Glutamatergic neuron (in vitro differentiated cells): ENCODE data around the gene STOX2. TPM values are rescaled to one million over a fixed set of nuclear protein-coding genes. Genes with fewer than 3 reads are reported as not detected.

Experiments
- DNase-seq: peaks from one replicate; pipeline ENCODE4 v3.0.0; 2022
- H3K27ac Mint-ChIP-seq: one replicate; pipeline ENCODE4 v1.8.0; 2020; ENCODE audit warnings: mild to moderate bottlenecking, mixed read lengths, inconsistent platforms; ENCODE audit not compliant: unreplicated experiment
- H3K27me3 Mint-ChIP-seq: one replicate; pipeline ENCODE4 v1.8.0; 2020; ENCODE audit warnings: mild to moderate bottlenecking, moderate library complexity, mixed read lengths, inconsistent platforms; ENCODE audit not compliant: unreplicated experiment
- H3K36me3 Mint-ChIP-seq: one replicate; pipeline ENCODE4 v1.8.0; 2020; ENCODE audit warnings: mild to moderate bottlenecking, mixed read lengths, inconsistent platforms; ENCODE audit not compliant: unreplicated experiment
- H3K4me1 Mint-ChIP-seq: one replicate; pipeline ENCODE4 v1.8.0; 2020; ENCODE audit warnings: mild to moderate bottlenecking, low read depth, mixed read lengths, inconsistent platforms; ENCODE audit not compliant: unreplicated experiment
- H3K4me3 Mint-ChIP-seq: one replicate; pipeline ENCODE4 v1.8.0; 2020; ENCODE audit warnings: mild to moderate bottlenecking, mixed read lengths, inconsistent platforms; ENCODE audit not compliant: unreplicated experiment
- H3K9me3 Mint-ChIP-seq: one replicate; pipeline ENCODE4 v1.8.0; 2020; ENCODE audit warnings: mild to moderate bottlenecking, moderate library complexity, mixed read lengths, inconsistent platforms; ENCODE audit not compliant: unreplicated experiment
- CTCF ChIP-seq: fragments of 200-600 bp; sonication (generic); IDR thresholded peaks from one replicate; pipeline ENCODE4 v1.5.0; 2021; ENCODE audit not compliant: partially characterized antibody, unreplicated experiment
- total RNA-seq: library from RNA; stranded (reverse); fragmentation: NEBNext Ultra II Directional; extraction: Animal tissue kit (Norgen Biotek cat#: 25700); gene quantifications from one replicate; pipeline ENCODE4 v1.2.1, GENCODE V29; 2021; ENCODE audit not compliant: unreplicated experiment

Gene STOX2
- total RNA-seq, 1 donor from 2014 or later, result 26.7 TPM

GRCh38 chr4:184028561-184029374 lies 123.7 kb downstream of the STOX2 start:
- no peak for TF ChIP-seq CTCF
- H3K27me3 Mint-ChIP-seq, result peaks cover 1% of the 10 kb centered on the region
- no peak for DNase-seq
- no peak overlapping the region for H3K27ac Mint-ChIP-seq
- H3K9me3 Mint-ChIP-seq, result peaks cover 2% of the 10 kb centered on the region
- peaks cover 13% of the 10 kb centered on the region for H3K36me3 Mint-ChIP-seq
- no peak overlapping the region for H3K4me3 Mint-ChIP-seq
- peaks cover 3% of the 10 kb centered on the region for H3K4me1 Mint-ChIP-seq

GRCh38 chr4:184030036-184030435 lies 124.9 kb downstream of the STOX2 start:
- Mint-ChIP-seq H3K4me3 (no peak overlapping the region), H3K9me3 (peaks cover 2% of the 10 kb centered on the region), H3K27me3 (peaks cover 1% of the 10 kb centered on the region), H3K27ac (no peak overlapping the region), H3K36me3 (peaks cover 13% of the 10 kb centered on the region), H3K4me1 (peaks cover 3% of the 10 kb centered on the region)
- TF ChIP-seq CTCF, result no peak
- DNase-seq, result no peak

GRCh38 chr4:184030764-184031163 lies 125.7 kb downstream of the STOX2 start:
- peaks cover 2% of the 10 kb centered on the region for H3K9me3 Mint-ChIP-seq
- no peak overlapping the region for H3K4me3 Mint-ChIP-seq
- no peak for DNase-seq
- TF ChIP-seq CTCF, result no peak
- no peak overlapping the region for H3K27ac Mint-ChIP-seq
- peaks cover 13% of the 10 kb centered on the region for H3K36me3 Mint-ChIP-seq
- H3K4me1 Mint-ChIP-seq, result peaks cover 3% of the 10 kb centered on the region
- H3K27me3 Mint-ChIP-seq, result peaks cover 1% of the 10 kb centered on the region

GRCh38 chr4:184032091-184032490 lies 127.0 kb downstream of the STOX2 start:
- no peak overlapping the region for H3K4me3 Mint-ChIP-seq
- DNase-seq, result no peak
- peaks cover 2% of the 10 kb centered on the region for H3K9me3 Mint-ChIP-seq
- H3K27ac Mint-ChIP-seq, result no peak overlapping the region
- TF ChIP-seq CTCF, result no peak
- no peaks in the 10 kb centered on the region for H3K4me1 Mint-ChIP-seq
- H3K27me3 Mint-ChIP-seq, result peaks cover 1% of the 10 kb centered on the region
- H3K36me3 Mint-ChIP-seq, result peaks cover 13% of the 10 kb centered on the region

GRCh38 chr4:184039963-184040383 lies 134.9 kb downstream of the STOX2 start:
- peaks cover 7% of the 10 kb centered on the region for H3K9me3 Mint-ChIP-seq
- peak overlapping the region; percentile 18 for H3K27ac Mint-ChIP-seq
- TF ChIP-seq CTCF, result no peak

More at GRCh38 chr4:184039963-184040383, 134.9 kb downstream of the STOX2 start:
- Mint-ChIP-seq H3K27me3 (peaks cover 6% of the 10 kb centered on the region), H3K4me1 (peaks cover 12% of the 10 kb centered on the region), H3K4me3 (no peak overlapping the region), H3K36me3 (peaks cover 6% of the 10 kb centered on the region)
- peak; percentile 43 for DNase-seq
